ENCODE measurements around the gene KLF9. TPM values are rescaled to one million over a fixed set of nuclear protein-coding genes. Genes with fewer than 3 reads are reported as not detected.
A peak's percentile ranks its signal among the peaks of the same experiment; 100 is the strongest.

The KLF9 gene
- total and polyA plus RNA-seq, 9 of the 15 experiments (the other 6 are each of a cell fraction or from before 2014, with no cell fraction given) = 3.3 to 11.9 (median 6.9) TPM

GRCh38 chr9:70420441-70421271, 6.2 kb upstream of the KLF9 start (continued):
- TF ChIP-seq PTRF (tag; IDR thresholded peaks at IDR 0.05) = no peak
- TF ChIP-seq TOE1 (IDR thresholded peaks at IDR 0.05; ENCODE audit: borderline replicate concordance) = peak; percentile 62; the same call in 1 of the 2 replicates
- no peak for TF ChIP-seq TOE1 (CRISPR knock-in tag; IDR thresholded peaks at IDR 0.05; ENCODE audit: borderline replicate concordance, low read depth)
- peak; percentile 86 for TF ChIP-seq POLR2B (IDR thresholded peaks at IDR 0.05; ENCODE audit: low read depth, partially characterized antibody)
- TF ChIP-seq KDM5B (IDR thresholded peaks at IDR 0.05; ENCODE audit: insufficient replicate concordance, low read depth, low read length) = peak; percentile 37
- TF ChIP-seq RBM34 (IDR thresholded peaks at IDR 0.05; ENCODE audit: borderline replicate concordance, insufficient read depth, low read length) = no peak
- TF ChIP-seq VEZF1 (CRISPR knock-in tag; IDR thresholded peaks at IDR 0.05) = peak; percentile 26; the same call in 1 of the 2 replicates
- TF ChIP-seq FOXK1 (CRISPR knock-in tag; IDR thresholded peaks at IDR 0.05; ENCODE audit: borderline replicate concordance) = no peak
- TF ChIP-seq TSHZ1 (CRISPR knock-in tag; IDR thresholded peaks at IDR 0.05) = no peak
- TF ChIP-seq RBM17 (IDR thresholded peaks at IDR 0.05; ENCODE audit: borderline replicate concordance, low read depth, low read length) = no peak
- peak; percentile 59; the same call in 1 of the 2 replicates for TF ChIP-seq MITF (IDR thresholded peaks at IDR 0.05)
- TF ChIP-seq ZC3H4 (CRISPR knock-in tag; IDR thresholded peaks at IDR 0.05; ENCODE audit: borderline replicate concordance) = peak; percentile 99
- TF ChIP-seq SMARCA5 (IDR thresholded peaks at IDR 0.05) = 0 out of 2 replicates have a peak, but pooled peaks have one; percentile 17
- no peak for TF ChIP-seq ATF2 (CRISPR knock-in tag; IDR thresholded peaks at IDR 0.05)
- TF ChIP-seq DIDO1 (tag; IDR thresholded peaks at IDR 0.05; ENCODE audit: low read depth) = no peak
- TF ChIP-seq THRB (CRISPR knock-in tag; conservative IDR thresholded peaks at IDR 0.05) = 0 out of 2 replicates have a peak, but pooled peaks have one; percentile 10
